Measurements from ENCODE around the gene AFF3. TPM values are rescaled to one million over a fixed set of nuclear protein-coding genes. Genes with fewer than 3 reads are reported as not detected.

The AFF3 gene
- polyA plus RNA-seq, 1 donor (not counting 4 experiments of a cell fraction or from before 2014, with no cell fraction given), result not detected

DNA sequence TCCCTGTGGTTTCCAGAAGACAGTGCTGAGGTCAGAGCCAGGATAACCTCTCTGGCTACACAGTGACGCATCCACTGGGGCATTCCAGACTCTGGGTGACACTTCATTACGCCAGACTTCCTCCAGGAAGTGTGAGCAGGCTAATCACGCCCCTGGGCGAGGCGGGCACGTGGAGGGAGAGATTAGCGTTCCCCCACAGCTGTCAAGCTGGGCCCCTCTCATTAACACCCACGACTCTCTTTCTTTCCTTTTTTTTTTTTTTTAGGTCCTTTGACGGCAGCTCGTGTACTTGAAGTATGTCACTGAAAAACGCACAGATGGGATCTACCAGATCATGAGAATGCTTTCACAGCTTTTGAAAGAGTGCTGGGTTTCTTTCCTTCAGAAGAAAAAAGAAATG, 274.6 kb downstream of the AFF3 start:
- DNase-seq (ENCODE audit: low read depth, low spot score), result no peak
- FAIRE-seq, result no peak
- Histone ChIP-seq H3K9me3 (ENCODE audit: control insufficient read depth, low read depth, low read length) (no peaks in the 10 kb centered on the region), H3K27me3 (ENCODE audit: control insufficient read depth, extremely low read depth, insufficient read depth, low read length) (no peaks in the 10 kb centered on the region), H3K4me2 (ENCODE audit: control insufficient read depth, extremely low read depth, insufficient read depth, low read depth, low read length) (no peak overlapping the region), H3K9ac (ENCODE audit: control insufficient read depth, extremely low read depth, insufficient read depth, low read length) (no peak overlapping the region), H2AFZ (ENCODE audit: control insufficient read depth, low read length) (no peak overlapping the region), H4K20me1 (ENCODE audit: control insufficient read depth, extremely low read depth, insufficient read depth, low read length) (no peaks in the 10 kb centered on the region), H3K27ac (ENCODE audit: control insufficient read depth, insufficient read depth, low read length) (no peak overlapping the region), H3K4me1 (ENCODE audit: control insufficient read depth, extremely low read depth, insufficient read depth, low read length) (no peaks in the 10 kb centered on the region), H3K36me3 (ENCODE audit: control insufficient read depth in 2 of 2, extremely low read depth in 1 of 2, insufficient read depth in 2 of 2, low read length in 2 of 2) (no peaks in the 10 kb centered on the region), H3K79me2 (ENCODE audit: control insufficient read depth, insufficient read depth, low read length) (no peaks in the 10 kb centered on the region), H3K9me1 (ENCODE audit: control insufficient read depth, extremely low read depth, insufficient read depth, low read length) (no peaks in the 10 kb centered on the region), H3K4me3 (ENCODE audit: control insufficient read depth in 2 of 3, extremely low read depth in 1 of 3, insufficient read depth in 2 of 3, low read depth in 1 of 3, low read length in 3 of 3) (no peak overlapping the region)
- dilution Hi-C loops (cut with MboI; ENCODE audit: extremely low pct_ligation_motif_present, low sequenced_read_pairs), result no loop called here
- no peak for TF ChIP-seq EZH2 (IDR thresholded peaks at IDR 0.05; ENCODE audit: low read length)
- no peak for TF ChIP-seq CTCF (optimal IDR thresholded peaks at IDR 0.05 in 1 of 3, IDR thresholded peaks at IDR 0.05 in 1 of 3, conservative IDR thresholded peaks at IDR 0.05 in 1 of 3; ENCODE audit: extremely low read depth in 1 of 3, insufficient read depth in 2 of 3, low read length in 3 of 3)

- no peaks in the 10 kb centered on the region for H3K36me3 ChIP-seq (ENCODE audit: control insufficient read depth in 2 of 2, extremely low read depth in 1 of 2, insufficient read depth in 2 of 2, low read length in 2 of 2)
- DNase-seq (ENCODE audit: low read depth, low spot score) (no peak), FAIRE-seq (no peak)
- no peaks in the 10 kb centered on the region for H3K4me1 ChIP-seq (ENCODE audit: control insufficient read depth, extremely low read depth, insufficient read depth, low read length)
- H3K4me3 ChIP-seq (ENCODE audit: control insufficient read depth in 2 of 3, extremely low read depth in 1 of 3, insufficient read depth in 2 of 3, low read depth in 1 of 3, low read length in 3 of 3), result no peak overlapping the region
- H3K79me2 ChIP-seq (ENCODE audit: control insufficient read depth, insufficient read depth, low read length), result no peaks in the 10 kb centered on the region
- H3K4me2 ChIP-seq (ENCODE audit: control insufficient read depth, extremely low read depth, insufficient read depth, low read depth, low read length), result no peak overlapping the region
- no peak overlapping the region for H3K27ac ChIP-seq (ENCODE audit: control insufficient read depth, insufficient read depth, low read length)
- H3K9ac ChIP-seq (ENCODE audit: control insufficient read depth, extremely low read depth, insufficient read depth, low read length), result no peak overlapping the region
- H3K9me1 ChIP-seq (ENCODE audit: control insufficient read depth, extremely low read depth, insufficient read depth, low read length), result no peaks in the 10 kb centered on the region
- no peaks in the 10 kb centered on the region for H4K20me1 ChIP-seq (ENCODE audit: control insufficient read depth, extremely low read depth, insufficient read depth, low read length)
- dilution Hi-C loops (cut with MboI; ENCODE audit: extremely low pct_ligation_motif_present, low sequenced_read_pairs), result no loop called here
- H3K27me3 ChIP-seq (ENCODE audit: control insufficient read depth, extremely low read depth, insufficient read depth, low read length), result no peaks in the 10 kb centered on the region
- no peaks in the 10 kb centered on the region for H3K9me3 ChIP-seq (ENCODE audit: control insufficient read depth, low read depth, low read length)
- H2AFZ ChIP-seq (ENCODE audit: control insufficient read depth, low read length), result no peak overlapping the region
- TF ChIP-seq EZH2 (IDR thresholded peaks at IDR 0.05; ENCODE audit: low read length), result no peak
- TF ChIP-seq CTCF (optimal IDR thresholded peaks at IDR 0.05 in 1 of 3, IDR thresholded peaks at IDR 0.05 in 1 of 3, conservative IDR thresholded peaks at IDR 0.05 in 1 of 3; ENCODE audit: extremely low read depth in 1 of 3, insufficient read depth in 2 of 3, low read length in 3 of 3), result no peak
These were observed 276.3 kb downstream of the AFF3 start for GRCh38 chr2:99865818-99866676.

Data from keratinocyte (primary cell).